GM21390 (cell line): ENCODE results near the gene TPPP2.

Experiments used
- ATAC-seq: cut with Tn5 transposase; IDR thresholded peaks from one replicate; pipeline ENCODE4 v1.9.1; 2021; ENCODE audit not compliant: unreplicated experiment

Gene TPPP2

DNA sequence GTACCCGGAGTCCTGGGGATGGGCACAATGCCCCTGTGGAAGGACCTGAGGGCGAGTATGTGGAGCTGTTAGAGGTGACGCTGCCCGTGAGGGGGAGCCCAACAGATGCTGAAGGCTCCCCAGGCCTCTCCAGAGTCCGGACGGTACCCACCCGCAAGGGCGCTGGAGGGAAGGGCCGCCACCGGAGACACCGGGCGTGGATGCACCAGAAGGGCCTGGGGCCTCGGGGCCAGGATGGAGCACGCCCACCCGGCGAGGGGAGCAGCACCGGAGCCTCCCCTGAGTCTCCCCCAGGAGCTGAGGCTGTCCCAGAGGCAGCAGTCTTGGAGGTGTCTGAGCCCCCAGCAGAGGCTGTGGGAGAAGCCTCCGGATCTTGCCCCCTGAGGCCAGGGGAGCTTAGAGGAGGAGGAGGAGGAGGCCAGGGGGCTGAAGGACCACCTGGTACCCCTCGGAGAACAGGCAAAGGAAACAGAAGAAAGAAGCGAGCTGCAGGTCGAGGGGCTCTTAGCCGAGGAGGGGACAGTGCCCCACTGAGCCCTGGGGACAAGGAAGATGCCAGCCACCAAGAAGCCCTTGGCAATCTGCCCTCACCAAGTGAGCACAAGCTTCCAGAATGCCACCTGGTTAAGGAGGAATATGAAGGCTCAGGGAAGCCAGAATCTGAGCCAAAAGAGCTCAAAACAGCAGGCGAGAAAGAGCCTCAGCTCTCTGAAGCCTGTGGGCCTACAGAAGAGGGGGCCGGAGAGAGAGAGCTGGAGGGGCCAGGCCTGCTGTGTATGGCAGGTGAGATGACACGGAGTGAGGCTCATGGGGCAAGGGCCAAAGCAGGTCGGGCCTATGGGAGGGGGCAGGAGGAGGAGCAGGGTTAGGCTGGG, 44.6 kb downstream of the TPPP2 start:
- no peak for ATAC-seq

DNA sequence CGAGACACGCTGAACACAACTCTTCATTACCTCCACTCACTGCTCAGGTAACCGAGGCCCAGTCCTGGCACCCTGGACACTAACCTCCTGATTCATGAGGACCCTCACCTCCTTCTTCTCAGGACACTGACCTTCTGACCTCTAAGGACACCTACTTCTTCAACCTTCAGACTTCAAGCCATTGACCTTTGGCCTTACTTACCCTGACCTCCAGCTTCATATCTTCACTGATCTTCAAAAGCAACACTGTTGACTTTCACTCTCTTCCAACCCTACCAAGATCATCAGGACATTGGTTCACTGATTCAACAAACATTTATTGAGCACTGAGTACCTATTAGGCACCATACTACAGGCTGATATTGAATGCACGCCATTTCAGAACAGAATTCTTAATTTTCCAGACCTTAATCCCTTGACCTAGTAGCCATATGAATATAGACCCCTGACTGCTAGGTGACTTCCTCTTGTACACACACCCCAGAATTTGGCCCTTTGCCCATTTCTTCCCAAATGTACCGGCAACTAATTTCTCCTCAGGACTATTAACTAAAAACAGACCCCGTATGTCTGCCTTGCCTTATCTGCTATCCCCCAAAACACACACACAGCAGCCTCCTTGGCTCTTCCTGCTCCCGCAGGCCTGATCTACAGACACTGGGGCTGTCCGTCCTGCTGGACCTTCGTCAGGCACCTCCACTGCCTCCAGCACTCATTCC, 45.9 kb downstream of the TPPP2 start:
- no peak for ATAC-seq

DNA sequence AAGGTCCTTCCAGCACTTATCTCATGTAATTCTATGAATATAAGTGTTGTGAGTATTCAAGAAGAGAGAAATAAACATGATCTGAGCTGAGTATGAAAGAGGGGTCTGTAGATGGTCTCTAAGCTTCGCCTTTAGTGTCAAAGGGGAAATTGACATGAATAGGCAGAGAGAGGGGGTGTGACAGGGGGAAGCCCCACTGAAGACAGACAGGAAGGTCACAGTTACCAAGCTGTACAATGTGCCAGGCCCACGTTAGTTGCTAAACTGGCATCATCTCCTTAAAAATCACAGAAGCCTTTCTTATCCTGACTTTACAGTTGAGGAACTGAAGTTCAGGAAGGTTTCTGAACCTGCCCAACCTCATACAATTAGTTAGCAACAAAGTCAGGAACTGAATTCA, 47.7 kb downstream of the TPPP2 start:
- no peak for ATAC-seq

DNA sequence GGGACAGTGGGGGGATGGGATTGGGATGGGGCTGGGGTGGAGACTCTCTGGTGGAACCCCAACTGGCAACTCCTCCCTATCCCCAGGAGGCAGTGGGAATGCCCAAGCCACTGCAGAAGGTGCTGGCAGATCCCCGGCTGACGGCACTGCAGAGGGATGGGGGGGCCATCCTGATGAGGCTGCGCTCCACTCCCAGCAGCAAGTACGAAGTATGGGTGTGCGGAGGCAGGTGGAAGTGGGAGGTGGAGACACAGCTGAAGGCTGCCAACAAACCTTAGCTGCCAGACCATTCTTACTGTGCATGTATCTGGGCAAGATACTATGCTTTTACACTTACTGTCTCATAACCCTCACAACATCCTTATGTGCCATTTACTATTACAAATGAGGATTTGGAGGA, 48.3 kb downstream of the TPPP2 start:
- no peak for ATAC-seq

DNA sequence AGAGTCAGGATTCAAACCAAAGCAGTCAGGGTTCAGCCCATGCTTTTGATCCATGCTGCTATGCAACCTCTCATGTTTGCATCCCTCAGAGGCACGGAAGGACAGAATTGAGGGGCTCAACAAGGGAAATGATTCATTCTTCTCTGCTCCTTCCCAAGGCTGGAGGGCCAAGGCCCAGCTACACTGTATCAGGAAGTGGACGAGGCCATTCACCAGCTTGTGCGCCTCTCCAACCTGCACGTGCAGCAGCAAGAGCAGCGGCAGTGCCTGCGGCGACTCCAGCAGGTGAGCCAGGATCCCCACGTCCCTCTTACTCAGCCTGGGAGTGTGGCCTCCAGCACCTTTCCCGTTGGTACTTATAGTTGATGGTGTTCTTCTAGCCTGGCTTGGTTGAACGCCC, 48.7 kb downstream of the TPPP2 start:
- ATAC-seq, result no peak

DNA sequence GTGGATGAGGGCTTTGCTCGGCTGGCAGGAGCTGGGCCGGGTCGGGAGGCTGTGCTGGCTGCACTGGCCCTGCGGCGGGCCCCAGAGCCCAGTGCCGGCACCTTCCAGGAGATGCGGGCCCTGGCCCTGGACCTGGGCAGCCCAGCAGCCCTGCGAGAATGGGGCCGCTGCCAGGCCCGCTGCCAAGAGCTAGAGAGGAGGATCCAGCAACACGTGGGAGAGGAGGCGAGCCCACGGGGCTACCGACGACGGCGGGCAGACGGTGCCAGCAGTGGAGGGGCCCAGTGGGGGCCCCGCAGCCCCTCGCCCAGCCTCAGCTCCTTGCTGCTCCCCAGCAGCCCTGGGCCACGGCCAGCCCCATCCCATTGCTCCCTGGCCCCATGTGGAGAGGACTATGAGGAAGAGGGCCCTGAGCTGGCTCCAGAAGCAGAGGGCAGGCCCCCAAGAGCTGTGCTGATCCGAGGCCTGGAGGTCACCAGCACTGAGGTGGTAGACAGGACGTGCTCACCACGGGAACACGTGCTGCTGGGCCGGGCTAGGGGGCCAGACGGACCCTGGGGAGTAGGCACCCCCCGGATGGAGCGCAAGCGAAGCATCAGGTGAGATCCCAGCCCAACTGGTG, 51.6 kb downstream of the TPPP2 start:
- ATAC-seq, result no peak
